ENCODE measurements around the gene TPM2.

The TPM2 gene

DNA sequence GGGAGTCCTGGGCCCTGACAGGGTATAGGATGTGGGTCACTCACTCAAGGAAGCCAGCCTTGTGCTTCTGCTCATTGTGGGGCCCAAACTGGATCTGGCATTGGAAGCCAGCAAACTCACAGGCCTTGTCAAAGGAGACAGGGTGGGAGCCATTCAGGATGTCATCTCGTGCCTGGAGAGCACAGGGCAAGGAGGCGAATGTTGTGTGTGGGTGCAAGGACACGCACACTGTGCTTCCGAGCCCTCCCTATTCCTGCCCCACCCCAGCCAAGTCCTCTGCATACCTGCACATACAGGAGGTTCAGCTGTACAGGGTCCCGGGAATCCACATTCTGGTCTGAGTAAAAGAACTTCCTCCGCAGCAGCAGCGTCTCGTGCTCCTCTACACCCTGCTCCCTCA is 34.2 kb upstream of the TPM2 start:
- H3K9me3 ChIP-seq (ENCODE audit: low read depth, low read length), result no peaks in the 10 kb centered on the region
- no peak overlapping the region for H3K4me3 ChIP-seq
- H3K36me3 ChIP-seq (ENCODE audit: insufficient read depth, low read length), result peaks cover 61% of the 10 kb centered on the region
- TF ChIP-seq EZH2 (IDR thresholded peaks at IDR 0.05) (no peak), FOXP2 (optimal IDR thresholded peaks at IDR 0.05; ENCODE audit: control extremely low read depth, extremely low read length, insufficient read depth) (no peak), POLR2AphosphoS5 (IDR thresholded peaks at IDR 0.05; ENCODE audit: borderline replicate concordance, low read depth, low read length) (no peak)
- H3K9ac ChIP-seq (ENCODE audit: insufficient read length), result no peak overlapping the region
- DNase-seq (ENCODE audit: low read depth, low spot score), result no peak
- no peak overlapping the region for H3K27ac ChIP-seq

- no peak overlapping the region for H3K4me3 ChIP-seq
- H3K36me3 ChIP-seq (ENCODE audit: insufficient read depth, low read length), result peaks cover 66% of the 10 kb centered on the region
Measured at GRCh38 chr9:35723426-35723825, 33.7 kb upstream of the TPM2 start.

DNA sequence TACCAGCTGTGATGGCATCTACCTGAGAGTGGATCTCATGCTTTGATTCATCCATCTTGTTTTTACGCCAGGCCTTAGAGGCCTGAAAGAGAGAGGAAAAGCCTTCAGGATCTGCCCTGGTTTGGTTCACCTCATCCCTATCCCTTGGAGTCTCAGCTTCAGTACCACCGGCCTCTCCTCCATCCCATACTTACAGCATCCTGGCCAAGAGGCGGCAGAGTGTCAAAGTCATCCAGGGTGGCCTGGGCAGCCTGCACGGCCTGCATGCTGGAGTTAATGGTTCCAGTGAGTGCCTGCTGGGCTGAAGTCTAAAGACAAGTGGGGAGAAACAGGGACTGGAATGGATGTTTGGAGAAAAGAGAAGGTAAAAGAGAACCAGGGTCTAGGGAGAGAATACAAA is 29.8 kb upstream of the TPM2 start:
- no peak for DNase-seq (ENCODE audit: low read depth, low spot score)
- no peak for TF ChIP-seq EZH2 (IDR thresholded peaks at IDR 0.05)
- TF ChIP-seq POLR2AphosphoS5 (IDR thresholded peaks at IDR 0.05; ENCODE audit: borderline replicate concordance, low read depth, low read length), result no peak
- no peak for TF ChIP-seq FOXP2 (optimal IDR thresholded peaks at IDR 0.05; ENCODE audit: control extremely low read depth, extremely low read length, insufficient read depth)
- H3K4me3 ChIP-seq, result no peak overlapping the region
- no peaks in the 10 kb centered on the region for H3K9me3 ChIP-seq (ENCODE audit: low read depth, low read length)
- H3K36me3 ChIP-seq (ENCODE audit: insufficient read depth, low read length), result peaks cover 95% of the 10 kb centered on the region
- H3K9ac ChIP-seq (ENCODE audit: insufficient read length), result no peak overlapping the region
- H3K27ac ChIP-seq, result no peak overlapping the region

More at GRCh38 chr9:35723426-35723825, 33.7 kb upstream of the TPM2 start:
- no peak overlapping the region for H3K27ac ChIP-seq
- TF ChIP-seq FOXP2 (optimal IDR thresholded peaks at IDR 0.05; ENCODE audit: control extremely low read depth, extremely low read length, insufficient read depth) (no peak), EZH2 (IDR thresholded peaks at IDR 0.05) (no peak), POLR2AphosphoS5 (IDR thresholded peaks at IDR 0.05; ENCODE audit: borderline replicate concordance, low read depth, low read length) (no peak)
- no peak for DNase-seq (ENCODE audit: low read depth, low spot score)
- H3K9ac ChIP-seq (ENCODE audit: insufficient read length), result no peak overlapping the region
- H3K9me3 ChIP-seq (ENCODE audit: low read depth, low read length), result no peaks in the 10 kb centered on the region

GRCh38 chr9:35718721-35719511 is 29.2 kb upstream of the TPM2 start:
- H3K27ac ChIP-seq, result no peak overlapping the region
- no peak overlapping the region for H3K4me3 ChIP-seq
- H3K36me3 ChIP-seq (ENCODE audit: insufficient read depth, low read length), result peaks cover 95% of the 10 kb centered on the region
- H3K9me3 ChIP-seq (ENCODE audit: low read depth, low read length), result no peaks in the 10 kb centered on the region
- no peak overlapping the region for H3K9ac ChIP-seq (ENCODE audit: insufficient read length)
- TF ChIP-seq EZH2 (IDR thresholded peaks at IDR 0.05) (no peak), FOXP2 (optimal IDR thresholded peaks at IDR 0.05; ENCODE audit: control extremely low read depth, extremely low read length, insufficient read depth) (no peak), POLR2AphosphoS5 (IDR thresholded peaks at IDR 0.05; ENCODE audit: borderline replicate concordance, low read depth, low read length) (no peak)
- DNase-seq (ENCODE audit: low read depth, low spot score), result no peak

DNA sequence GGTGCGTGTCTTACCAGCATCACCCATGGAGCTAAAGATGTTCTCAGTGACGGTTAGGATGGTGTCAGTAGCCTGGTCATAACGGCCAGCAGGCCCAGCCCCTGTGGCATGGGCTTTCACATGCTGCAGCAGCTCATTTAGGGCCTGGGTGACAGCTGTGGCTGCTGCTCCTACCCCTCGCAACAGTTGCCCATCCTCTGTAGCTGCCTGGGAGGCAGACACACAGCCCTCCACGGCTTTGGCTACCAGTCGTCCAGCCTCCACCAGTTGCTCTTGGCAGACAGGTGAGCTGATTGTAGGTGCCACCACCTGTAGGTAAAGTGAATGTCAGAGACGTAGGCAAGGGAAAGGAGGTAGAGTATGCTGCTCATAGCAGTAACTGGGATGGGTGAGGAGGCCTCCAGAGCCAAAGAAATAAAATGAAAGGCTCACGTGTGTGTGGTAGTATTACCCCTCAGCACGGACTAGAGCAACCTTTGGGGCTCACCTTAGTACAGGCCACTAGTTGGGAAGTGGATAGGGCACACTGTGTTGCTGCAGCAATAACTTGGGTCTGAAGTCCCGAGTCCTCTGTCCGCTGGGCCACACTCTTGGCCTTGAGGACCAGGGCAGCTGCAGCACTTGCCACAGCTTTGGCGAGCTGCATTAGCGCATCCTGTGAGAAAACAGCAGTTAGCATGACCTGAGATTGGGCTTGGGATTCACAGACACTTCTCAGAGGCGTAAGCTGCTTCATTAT is 27.6 kb upstream of the TPM2 start:
- TF ChIP-seq POLR2AphosphoS5 (IDR thresholded peaks at IDR 0.05; ENCODE audit: borderline replicate concordance, low read depth, low read length), result no peak
- no peak for TF ChIP-seq EZH2 (IDR thresholded peaks at IDR 0.05)
- no peak for TF ChIP-seq FOXP2 (optimal IDR thresholded peaks at IDR 0.05; ENCODE audit: control extremely low read depth, extremely low read length, insufficient read depth)
- no peaks in the 10 kb centered on the region for H3K9me3 ChIP-seq (ENCODE audit: low read depth, low read length)

GRCh38 chr9:35716230-35716629 is 26.5 kb upstream of the TPM2 start:
- no peaks in the 10 kb centered on the region for H3K9me3 ChIP-seq (ENCODE audit: low read depth, low read length)
- peaks cover 90% of the 10 kb centered on the region for H3K36me3 ChIP-seq (ENCODE audit: insufficient read depth, low read length)
- H3K27ac ChIP-seq, result no peak overlapping the region
- no peak overlapping the region for H3K9ac ChIP-seq (ENCODE audit: insufficient read length)
- no peak overlapping the region for H3K4me3 ChIP-seq
- no peak for DNase-seq (ENCODE audit: low read depth, low spot score)
- no peak for TF ChIP-seq EZH2 (IDR thresholded peaks at IDR 0.05)
- no peak for TF ChIP-seq FOXP2 (optimal IDR thresholded peaks at IDR 0.05; ENCODE audit: control extremely low read depth, extremely low read length, insufficient read depth)
- no peak for TF ChIP-seq POLR2AphosphoS5 (IDR thresholded peaks at IDR 0.05; ENCODE audit: borderline replicate concordance, low read depth, low read length)

More for the DNA sequence above, 27.6 kb upstream of the TPM2 start:
- no peak overlapping the region for H3K27ac ChIP-seq
- H3K36me3 ChIP-seq (ENCODE audit: insufficient read depth, low read length), result peaks cover 92% of the 10 kb centered on the region
- no peak overlapping the region for H3K4me3 ChIP-seq
- no peak for DNase-seq (ENCODE audit: low read depth, low spot score)
- no peak overlapping the region for H3K9ac ChIP-seq (ENCODE audit: insufficient read length)

DNA sequence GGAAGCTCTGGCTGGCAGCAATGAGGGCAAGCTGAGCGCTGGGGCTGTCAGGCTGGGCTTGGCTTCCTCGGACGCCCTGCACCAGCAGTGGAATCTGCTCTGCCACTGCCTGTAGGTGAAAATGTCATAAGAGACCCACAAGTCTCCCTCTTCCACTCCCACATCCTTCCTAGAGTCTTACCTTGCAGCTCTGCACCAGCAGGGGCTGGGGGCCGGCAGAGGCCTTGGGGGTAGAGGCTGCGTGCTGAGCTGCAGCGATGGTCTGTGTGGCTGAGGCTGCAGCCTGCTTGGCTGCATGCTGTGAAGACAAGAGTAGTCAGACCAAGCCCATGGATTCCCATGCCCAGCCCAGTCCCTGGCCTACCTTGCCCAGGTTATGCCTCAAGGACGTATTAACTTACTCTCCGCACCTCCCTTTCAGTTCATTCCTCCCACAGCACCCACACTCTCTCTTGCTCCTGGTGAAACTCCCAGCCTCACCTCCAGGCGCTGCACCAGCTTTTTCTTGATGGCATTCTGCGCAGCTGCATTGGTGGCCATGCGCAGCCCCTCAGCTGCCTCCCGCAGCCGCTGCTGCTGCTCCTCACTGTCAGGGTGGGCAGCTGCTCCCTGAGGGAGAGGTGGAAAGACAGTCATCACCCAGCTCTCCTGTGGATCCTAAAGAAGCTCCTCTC is 25.0 kb upstream of the TPM2 start:
- no peak overlapping the region for H3K9ac ChIP-seq (ENCODE audit: insufficient read length)
- H3K36me3 ChIP-seq (ENCODE audit: insufficient read depth, low read length), result peaks cover 86% of the 10 kb centered on the region
- H3K27ac ChIP-seq, result no peak overlapping the region
- H3K9me3 ChIP-seq (ENCODE audit: low read depth, low read length), result no peaks in the 10 kb centered on the region
- no peak overlapping the region for H3K4me3 ChIP-seq
- no peak for TF ChIP-seq EZH2 (IDR thresholded peaks at IDR 0.05)
- no peak for DNase-seq (ENCODE audit: low read depth, low spot score)

DNA sequence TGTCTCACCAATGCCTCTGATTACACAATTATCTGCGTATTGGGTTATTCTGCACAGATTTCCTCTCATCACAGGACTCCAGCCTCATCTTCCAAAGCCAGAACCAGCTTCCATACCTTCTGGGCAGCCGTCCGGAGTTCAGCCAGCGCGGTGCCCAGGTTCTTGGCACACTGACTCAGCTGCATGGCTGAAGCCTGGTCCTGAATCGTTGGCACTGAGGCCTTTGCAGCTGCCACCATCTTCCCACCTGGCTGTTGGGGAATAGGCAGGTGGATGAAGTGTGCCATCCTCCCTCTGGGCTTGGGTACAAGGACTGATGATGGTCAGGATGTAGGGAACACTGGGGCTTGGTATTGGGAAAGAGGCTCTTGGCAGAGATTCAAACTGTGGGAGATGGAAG is 24.4 kb upstream of the TPM2 start:
- TF ChIP-seq EZH2 (IDR thresholded peaks at IDR 0.05) (no peak), FOXP2 (optimal IDR thresholded peaks at IDR 0.05; ENCODE audit: control extremely low read depth, extremely low read length, insufficient read depth) (no peak), POLR2AphosphoS5 (IDR thresholded peaks at IDR 0.05; ENCODE audit: borderline replicate concordance, low read depth, low read length) (no peak)
- Histone ChIP-seq H3K4me3 (no peak overlapping the region), H3K9me3 (ENCODE audit: low read depth, low read length) (no peaks in the 10 kb centered on the region), H3K36me3 (ENCODE audit: insufficient read depth, low read length) (peaks cover 80% of the 10 kb centered on the region), H3K27ac (no peak overlapping the region), H3K9ac (ENCODE audit: insufficient read length) (no peak overlapping the region)
- DNase-seq (ENCODE audit: low read depth, low spot score), result no peak
